ENCODE data around the gene CLSTN2.

DNA sequence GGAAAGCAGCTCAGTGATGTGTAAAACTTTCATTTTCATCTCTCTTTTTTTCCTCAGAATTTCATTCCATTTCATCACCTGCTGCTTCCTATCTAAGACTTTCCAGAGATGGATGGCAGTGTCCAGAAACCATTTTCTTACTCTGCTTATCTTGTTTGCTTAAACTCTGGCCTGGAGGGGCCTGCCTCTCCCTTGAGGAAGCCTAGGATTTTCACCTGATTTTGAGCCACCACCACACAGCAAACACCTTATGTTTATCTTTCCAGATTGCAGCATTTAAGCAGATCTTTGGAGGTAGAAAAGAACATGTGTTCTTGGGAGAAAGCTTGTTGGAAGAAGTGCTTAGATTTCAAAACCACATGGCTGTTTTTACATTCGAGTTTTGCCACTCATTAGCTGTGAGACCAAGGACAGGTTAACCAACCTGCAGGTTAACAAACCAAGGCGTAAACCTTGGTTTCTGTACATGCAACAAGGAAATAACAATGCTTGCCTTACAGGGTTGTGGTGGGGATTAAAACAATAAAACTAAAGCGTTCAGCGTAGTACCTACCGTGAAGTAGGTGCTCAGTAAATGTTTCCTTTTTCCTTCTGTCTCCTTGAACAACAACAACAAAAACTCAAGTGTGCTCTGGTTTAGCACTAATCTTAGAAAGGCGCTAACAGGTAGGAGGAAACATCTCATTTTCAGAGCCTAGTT is 120.3 kb downstream of the CLSTN2 start:
- TF ChIP-seq SPI1 (IDR thresholded peaks at IDR 0.05; ENCODE audit: low read depth, low read length) (no peak), POLR2AphosphoS5 (IDR thresholded peaks at IDR 0.05; ENCODE audit: low read depth, low read length) (no peak), POLR2A (IDR thresholded peaks at IDR 0.05; ENCODE audit: low read depth, low read length) (no peak), TAF1 (IDR thresholded peaks at IDR 0.05; ENCODE audit: low read depth, low read length) (no peak)
